ENCODE results near the gene CTIF. TPM values are rescaled to one million over a fixed set of nuclear protein-coding genes. Genes with fewer than 3 reads are reported as not detected.

CTIF gene
- total and polyA plus RNA-seq, 2 experiments from 2014 or later, result 8.6 to 14.4 TPM

GRCh38 chr18:48766487-48766886 lies 227.7 kb downstream of the CTIF start:
- Histone ChIP-seq H3K4me3 (no peak overlapping the region), H3K27me3 (ENCODE audit: insufficient read depth) (no peaks in the 10 kb centered on the region), H4K20me1 (replicated peaks; ENCODE audit: insufficient read depth) (no peaks in the 10 kb centered on the region), H3F3A (replicated peaks; ENCODE audit: low read depth) (no peaks in the 10 kb centered on the region), H3K4me1 (ENCODE audit: insufficient read depth) (no peaks in the 10 kb centered on the region; the same call in 1 of the 2 replicates), H3K27ac (ENCODE audit: low read depth) (no peak overlapping the region), H3K79me2 (replicated peaks; ENCODE audit: insufficient read depth) (no peaks in the 10 kb centered on the region), H2AFZ (no peak overlapping the region), H3K9me2 (ENCODE audit: insufficient read depth) (no peaks in the 10 kb centered on the region), H3K4me2 (no peak overlapping the region), H3K36me3 (ENCODE audit: insufficient read depth) (no peaks in the 10 kb centered on the region)
- Mint-ChIP-seq H3K4me1 (peaks cover 15% of the 10 kb centered on the region), H3K27me3 (ENCODE audit: insufficient read depth, low read depth, poor library complexity) (peaks cover 4% of the 10 kb centered on the region), H3K36me3 (ENCODE audit: low read depth) (peaks cover 6% of the 10 kb centered on the region), H3K27ac (peak overlapping the region; percentile 9; the same call in 1 of the 2 replicates), H3K4me3 (no peak overlapping the region), H3K9me3 (no peaks in the 10 kb centered on the region)
- DNase-seq (ENCODE audit: low spot score) (no peak), ATAC-seq (no peak)
- TF ChIP-seq CTCF (conservative IDR thresholded peaks at IDR 0.05; ENCODE audit: low read depth in 2 of 2) (no peak), CREB1 (CRISPR knock-in tag; IDR thresholded peaks at IDR 0.05; ENCODE audit: low read depth) (no peak)
- TF ChIP-seq, protein P1, sequence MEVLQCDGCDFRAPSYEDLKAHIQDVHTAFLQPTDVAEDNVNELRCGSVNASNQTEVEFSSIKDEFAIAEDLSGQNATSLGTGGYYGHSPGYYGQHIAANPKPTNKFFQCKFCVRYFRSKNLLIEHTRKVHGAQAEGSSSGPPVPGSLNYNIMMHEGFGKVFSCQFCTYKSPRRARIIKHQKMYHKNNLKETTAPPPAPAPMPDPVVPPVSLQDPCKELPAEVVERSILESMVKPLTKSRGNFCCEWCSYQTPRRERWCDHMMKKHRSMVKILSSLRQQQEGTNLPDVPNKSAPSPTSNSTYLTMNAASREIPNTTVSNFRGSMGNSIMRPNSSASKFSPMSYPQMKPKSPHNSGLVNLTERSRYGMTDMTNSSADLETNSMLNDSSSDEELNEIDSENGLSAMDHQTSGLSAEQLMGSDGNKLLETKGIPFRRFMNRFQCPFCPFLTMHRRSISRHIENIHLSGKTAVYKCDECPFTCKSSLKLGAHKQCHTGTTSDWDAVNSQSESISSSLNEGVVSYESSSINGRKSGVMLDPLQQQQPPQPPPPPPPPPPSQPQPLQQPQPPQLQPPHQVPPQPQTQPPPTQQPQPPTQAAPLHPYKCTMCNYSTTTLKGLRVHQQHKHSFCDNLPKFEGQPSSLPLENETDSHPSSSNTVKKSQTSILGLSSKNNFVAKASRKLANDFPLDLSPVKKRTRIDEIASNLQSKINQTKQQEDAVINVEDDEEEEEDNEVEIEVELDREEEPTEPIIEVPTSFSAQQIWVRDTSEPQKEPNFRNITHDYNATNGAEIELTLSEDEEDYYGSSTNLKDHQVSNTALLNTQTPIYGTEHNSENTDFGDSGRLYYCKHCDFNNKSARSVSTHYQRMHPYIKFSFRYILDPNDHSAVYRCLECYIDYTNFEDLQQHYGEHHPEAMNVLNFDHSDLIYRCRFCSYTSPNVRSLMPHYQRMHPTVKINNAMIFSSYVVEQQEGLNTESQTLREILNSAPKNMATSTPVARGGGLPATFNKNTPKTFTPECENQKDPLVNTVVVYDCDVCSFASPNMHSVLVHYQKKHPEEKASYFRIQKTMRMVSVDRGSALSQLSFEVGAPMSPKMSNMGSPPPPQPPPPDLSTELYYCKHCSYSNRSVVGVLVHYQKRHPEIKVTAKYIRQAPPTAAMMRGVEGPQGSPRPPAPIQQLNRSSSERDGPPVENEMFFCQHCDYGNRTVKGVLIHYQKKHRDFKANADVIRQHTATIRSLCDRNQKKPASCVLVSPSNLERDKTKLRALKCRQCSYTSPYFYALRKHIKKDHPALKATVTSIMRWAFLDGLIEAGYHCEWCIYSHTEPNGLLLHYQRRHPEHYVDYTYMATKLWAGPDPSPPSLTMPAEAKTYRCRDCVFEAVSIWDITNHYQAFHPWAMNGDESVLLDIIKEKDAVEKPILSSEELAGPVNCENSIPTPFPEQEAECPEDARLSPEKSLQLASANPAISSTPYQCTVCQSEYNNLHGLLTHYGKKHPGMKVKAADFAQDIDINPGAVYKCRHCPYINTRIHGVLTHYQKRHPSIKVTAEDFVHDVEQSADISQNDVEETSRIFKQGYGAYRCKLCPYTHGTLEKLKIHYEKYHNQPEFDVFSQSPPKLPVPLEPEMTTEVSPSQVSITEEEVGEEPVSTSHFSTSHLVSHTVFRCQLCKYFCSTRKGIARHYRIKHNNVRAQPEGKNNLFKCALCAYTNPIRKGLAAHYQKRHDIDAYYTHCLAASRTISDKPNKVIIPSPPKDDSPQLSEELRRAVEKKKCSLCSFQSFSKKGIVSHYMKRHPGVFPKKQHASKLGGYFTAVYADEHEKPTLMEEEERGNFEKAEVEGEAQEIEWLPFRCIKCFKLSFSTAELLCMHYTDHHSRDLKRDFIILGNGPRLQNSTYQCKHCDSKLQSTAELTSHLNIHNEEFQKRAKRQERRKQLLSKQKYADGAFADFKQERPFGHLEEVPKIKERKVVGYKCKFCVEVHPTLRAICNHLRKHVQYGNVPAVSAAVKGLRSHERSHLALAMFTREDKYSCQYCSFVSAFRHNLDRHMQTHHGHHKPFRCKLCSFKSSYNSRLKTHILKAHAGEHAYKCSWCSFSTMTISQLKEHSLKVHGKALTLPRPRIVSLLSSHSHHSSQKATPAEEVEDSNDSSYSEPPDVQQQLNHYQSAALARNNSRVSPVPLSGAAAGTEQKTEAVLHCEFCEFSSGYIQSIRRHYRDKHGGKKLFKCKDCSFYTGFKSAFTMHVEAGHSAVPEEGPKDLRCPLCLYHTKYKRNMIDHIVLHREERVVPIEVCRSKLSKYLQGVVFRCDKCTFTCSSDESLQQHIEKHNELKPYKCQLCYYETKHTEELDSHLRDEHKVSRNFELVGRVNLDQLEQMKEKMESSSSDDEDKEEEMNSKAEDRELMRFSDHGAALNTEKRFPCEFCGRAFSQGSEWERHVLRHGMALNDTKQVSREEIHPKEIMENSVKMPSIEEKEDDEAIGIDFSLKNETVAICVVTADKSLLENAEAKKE (CRISPR knock-in tag; IDR thresholded peaks at IDR 0.05), result no peak
- TF ChIP-seq, protein P2, sequence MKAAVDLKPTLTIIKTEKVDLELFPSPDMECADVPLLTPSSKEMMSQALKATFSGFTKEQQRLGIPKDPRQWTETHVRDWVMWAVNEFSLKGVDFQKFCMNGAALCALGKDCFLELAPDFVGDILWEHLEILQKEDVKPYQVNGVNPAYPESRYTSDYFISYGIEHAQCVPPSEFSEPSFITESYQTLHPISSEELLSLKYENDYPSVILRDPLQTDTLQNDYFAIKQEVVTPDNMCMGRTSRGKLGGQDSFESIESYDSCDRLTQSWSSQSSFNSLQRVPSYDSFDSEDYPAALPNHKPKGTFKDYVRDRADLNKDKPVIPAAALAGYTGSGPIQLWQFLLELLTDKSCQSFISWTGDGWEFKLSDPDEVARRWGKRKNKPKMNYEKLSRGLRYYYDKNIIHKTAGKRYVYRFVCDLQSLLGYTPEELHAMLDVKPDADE (IDR thresholded peaks at IDR 0.05), result no peak
